SK-N-MC (cell line): ENCODE results near the gene CHD2.

ENCODE experiments used
- EZH2 ChIP-seq: fragments of 200-600 bp; sonication (generic); IDR thresholded peaks from one replicate; pipeline ENCODE4 v1.6.1; 2017; ENCODE audit warnings: antibody characterized with exemption
- FOXP2 ChIP-seq: optimal IDR thresholded peaks from 2 replicates; pipeline ENCODE3; 2011; ENCODE audit warnings: mild to moderate bottlenecking, moderate library complexity; ENCODE audit not compliant: insufficient read depth; ENCODE audit errors: extremely low read length, control extremely low read depth
- POLR2AphosphoS5 ChIP-seq: IDR thresholded peaks from 2 replicates; pipeline ENCODE4 v1.6.1; 2012; ENCODE audit warnings: mild to moderate bottlenecking, low read depth, low read length, borderline replicate concordance

DNA sequence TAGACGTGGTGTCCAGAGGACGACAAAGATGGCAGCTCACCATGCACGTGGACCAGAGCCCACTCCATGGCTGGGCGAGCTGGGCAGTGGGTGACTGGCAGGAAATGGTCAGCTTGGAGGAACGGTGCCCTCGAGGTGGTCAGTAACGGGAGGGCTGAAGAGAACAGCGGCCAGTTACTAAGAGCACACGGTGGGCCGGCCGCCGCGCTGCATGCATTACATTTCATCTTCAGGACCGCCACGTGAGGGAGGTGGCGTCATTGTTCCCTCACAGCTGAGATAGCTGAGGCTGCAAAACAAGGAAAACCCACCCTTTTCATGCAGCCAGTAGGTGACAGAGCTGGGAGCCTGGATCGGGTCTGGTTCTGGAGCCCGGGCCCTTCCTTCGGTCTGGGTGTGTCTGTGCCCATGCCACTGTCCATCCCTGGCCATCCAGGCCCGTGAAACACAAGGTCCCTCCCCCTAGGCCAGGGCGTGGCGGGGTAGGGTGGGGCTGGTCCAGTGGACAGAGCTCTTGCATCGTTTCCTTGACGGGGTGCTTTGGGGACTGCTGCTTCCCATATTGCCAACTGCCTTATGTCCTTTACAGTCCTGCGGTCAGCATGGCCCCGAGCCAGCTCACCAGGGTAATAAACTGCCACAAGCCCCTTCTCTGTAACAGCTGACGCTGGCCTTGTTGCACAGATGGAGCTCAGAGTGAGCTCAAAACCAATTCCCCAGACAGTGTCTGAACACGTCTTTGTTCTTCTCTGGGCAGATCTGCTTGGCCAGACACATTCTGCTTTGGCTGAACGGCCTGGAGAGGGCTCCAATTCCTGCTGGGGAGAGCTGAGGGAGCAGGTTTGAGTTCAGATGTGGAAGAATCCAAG is 137.1 kb downstream of the CHD2 start:
- TF ChIP-seq POLR2AphosphoS5, result no peak
- TF ChIP-seq EZH2, result no peak
- TF ChIP-seq FOXP2, result no peak
